ENCODE results near the gene RBM11.

RBM11 gene

GRCh38 chr21:14260174-14260764 is 44.3 kb downstream of the RBM11 start:
- no peaks in the 10 kb centered on the region for H3K36me3 ChIP-seq (ENCODE audit: insufficient read depth, low read length)
- no peaks in the 10 kb centered on the region for H3K9me3 ChIP-seq (ENCODE audit: low read depth, low read length)
- H3K27ac ChIP-seq, result no peak overlapping the region
- TF ChIP-seq POLR2AphosphoS5 (IDR thresholded peaks at IDR 0.05; ENCODE audit: borderline replicate concordance, low read depth, low read length), result no peak
- no peak for TF ChIP-seq FOXP2 (optimal IDR thresholded peaks at IDR 0.05; ENCODE audit: control extremely low read depth, extremely low read length, insufficient read depth)
- TF ChIP-seq EZH2 (IDR thresholded peaks at IDR 0.05), result no peak
- H3K9ac ChIP-seq (ENCODE audit: insufficient read length), result no peak overlapping the region
- H3K4me3 ChIP-seq, result no peak overlapping the region
- no peak for DNase-seq (ENCODE audit: low read depth, low spot score)

- H3K36me3 ChIP-seq (ENCODE audit: insufficient read depth, low read length), result no peaks in the 10 kb centered on the region
- no peak overlapping the region for H3K9ac ChIP-seq (ENCODE audit: insufficient read length)
- no peak for DNase-seq (ENCODE audit: low read depth, low spot score)
- TF ChIP-seq POLR2AphosphoS5 (IDR thresholded peaks at IDR 0.05; ENCODE audit: borderline replicate concordance, low read depth, low read length), result no peak
- TF ChIP-seq EZH2 (IDR thresholded peaks at IDR 0.05), result no peak
- TF ChIP-seq FOXP2 (optimal IDR thresholded peaks at IDR 0.05; ENCODE audit: control extremely low read depth, extremely low read length, insufficient read depth), result no peak
- no peak overlapping the region for H3K4me3 ChIP-seq
- no peaks in the 10 kb centered on the region for H3K9me3 ChIP-seq (ENCODE audit: low read depth, low read length)
- no peak overlapping the region for H3K27ac ChIP-seq
Measured at GRCh38 chr21:14262039-14262438, 46.1 kb downstream of the RBM11 start.

GRCh38 chr21:14263879-14264278 is 47.9 kb downstream of the RBM11 start:
- Histone ChIP-seq H3K4me3 (no peak overlapping the region), H3K9me3 (ENCODE audit: low read depth, low read length) (no peaks in the 10 kb centered on the region), H3K9ac (ENCODE audit: insufficient read length) (no peak overlapping the region), H3K36me3 (ENCODE audit: insufficient read depth, low read length) (no peaks in the 10 kb centered on the region), H3K27ac (no peak overlapping the region)
- TF ChIP-seq EZH2 (IDR thresholded peaks at IDR 0.05), result no peak
- TF ChIP-seq POLR2AphosphoS5 (IDR thresholded peaks at IDR 0.05; ENCODE audit: borderline replicate concordance, low read depth, low read length), result no peak
- TF ChIP-seq FOXP2 (optimal IDR thresholded peaks at IDR 0.05; ENCODE audit: control extremely low read depth, extremely low read length, insufficient read depth), result no peak
- DNase-seq (ENCODE audit: low read depth, low spot score), result no peak

GRCh38 chr21:14265023-14265422 is 49.1 kb downstream of the RBM11 start:
- Histone ChIP-seq H3K36me3 (ENCODE audit: insufficient read depth, low read length) (no peaks in the 10 kb centered on the region), H3K4me3 (no peak overlapping the region), H3K27ac (no peak overlapping the region), H3K9ac (ENCODE audit: insufficient read length) (no peak overlapping the region), H3K9me3 (ENCODE audit: low read depth, low read length) (no peaks in the 10 kb centered on the region)
- no peak for DNase-seq (ENCODE audit: low read depth, low spot score)
- TF ChIP-seq POLR2AphosphoS5 (IDR thresholded peaks at IDR 0.05; ENCODE audit: borderline replicate concordance, low read depth, low read length) (no peak), EZH2 (IDR thresholded peaks at IDR 0.05) (no peak), FOXP2 (optimal IDR thresholded peaks at IDR 0.05; ENCODE audit: control extremely low read depth, extremely low read length, insufficient read depth) (no peak)

GRCh38 chr21:14267076-14267475 is 51.1 kb downstream of the RBM11 start:
- H3K9me3 ChIP-seq (ENCODE audit: low read depth, low read length), result no peaks in the 10 kb centered on the region
- H3K9ac ChIP-seq (ENCODE audit: insufficient read length), result no peak overlapping the region
- no peak for DNase-seq (ENCODE audit: low read depth, low spot score)
- no peak overlapping the region for H3K4me3 ChIP-seq
- TF ChIP-seq POLR2AphosphoS5 (IDR thresholded peaks at IDR 0.05; ENCODE audit: borderline replicate concordance, low read depth, low read length) (no peak), FOXP2 (optimal IDR thresholded peaks at IDR 0.05; ENCODE audit: control extremely low read depth, extremely low read length, insufficient read depth) (no peak)
- no peaks in the 10 kb centered on the region for H3K36me3 ChIP-seq (ENCODE audit: insufficient read depth, low read length)
- H3K27ac ChIP-seq, result no peak overlapping the region

GRCh38 chr21:14270631-14271030 is 54.7 kb downstream of the RBM11 start:
- no peaks in the 10 kb centered on the region for H3K36me3 ChIP-seq (ENCODE audit: insufficient read depth, low read length)
- no peak overlapping the region for H3K4me3 ChIP-seq
- H3K27ac ChIP-seq, result no peak overlapping the region
- DNase-seq (ENCODE audit: low read depth, low spot score), result no peak
- TF ChIP-seq FOXP2 (optimal IDR thresholded peaks at IDR 0.05; ENCODE audit: control extremely low read depth, extremely low read length, insufficient read depth) (no peak), POLR2AphosphoS5 (IDR thresholded peaks at IDR 0.05; ENCODE audit: borderline replicate concordance, low read depth, low read length) (no peak), EZH2 (IDR thresholded peaks at IDR 0.05) (no peak)
- H3K9me3 ChIP-seq (ENCODE audit: low read depth, low read length), result no peaks in the 10 kb centered on the region
- no peak overlapping the region for H3K9ac ChIP-seq (ENCODE audit: insufficient read length)

- Histone ChIP-seq H3K4me3 (no peak overlapping the region), H3K9ac (ENCODE audit: insufficient read length) (no peak overlapping the region), H3K27ac (no peak overlapping the region), H3K9me3 (ENCODE audit: low read depth, low read length) (no peaks in the 10 kb centered on the region), H3K36me3 (ENCODE audit: insufficient read depth, low read length) (no peaks in the 10 kb centered on the region)
- TF ChIP-seq POLR2AphosphoS5 (IDR thresholded peaks at IDR 0.05; ENCODE audit: borderline replicate concordance, low read depth, low read length) (no peak), FOXP2 (optimal IDR thresholded peaks at IDR 0.05; ENCODE audit: control extremely low read depth, extremely low read length, insufficient read depth) (no peak), EZH2 (IDR thresholded peaks at IDR 0.05) (no peak)
- DNase-seq (ENCODE audit: low read depth, low spot score), result no peak
Measured at GRCh38 chr21:14271053-14271452, 55.1 kb downstream of the RBM11 start.

- DNase-seq (ENCODE audit: low read depth, low spot score), result no peak
- no peak for TF ChIP-seq EZH2 (IDR thresholded peaks at IDR 0.05)
- no peak for TF ChIP-seq POLR2AphosphoS5 (IDR thresholded peaks at IDR 0.05; ENCODE audit: borderline replicate concordance, low read depth, low read length)
- TF ChIP-seq FOXP2 (optimal IDR thresholded peaks at IDR 0.05; ENCODE audit: control extremely low read depth, extremely low read length, insufficient read depth), result no peak
- no peak overlapping the region for H3K4me3 ChIP-seq
- H3K9ac ChIP-seq (ENCODE audit: insufficient read length), result no peak overlapping the region
- H3K9me3 ChIP-seq (ENCODE audit: low read depth, low read length), result no peaks in the 10 kb centered on the region
- no peak overlapping the region for H3K27ac ChIP-seq
- H3K36me3 ChIP-seq (ENCODE audit: insufficient read depth, low read length), result no peaks in the 10 kb centered on the region
Measured at GRCh38 chr21:14271641-14272040, 55.7 kb downstream of the RBM11 start.

Data from SK-N-MC (cell line).